HG02840 (cell line): Measurements from ENCODE around the gene LMNA.

ENCODE experiments used
- ATAC-seq: cut with Tn5 transposase; IDR thresholded peaks from one replicate; pipeline ENCODE4 v1.9.1; 2021; ENCODE audit warnings: mild to moderate bottlenecking, moderate library complexity, moderate number of reproducible peaks; ENCODE audit not compliant: unreplicated experiment, low FRiP score

Gene LMNA

GRCh38 chr1:156081180-156081916 lies 33.2 kb upstream of the LMNA start:
- no peak for ATAC-seq

- no peak for ATAC-seq
Measured at GRCh38 chr1:156081917-156082308, 32.6 kb upstream of the LMNA start.

DNA sequence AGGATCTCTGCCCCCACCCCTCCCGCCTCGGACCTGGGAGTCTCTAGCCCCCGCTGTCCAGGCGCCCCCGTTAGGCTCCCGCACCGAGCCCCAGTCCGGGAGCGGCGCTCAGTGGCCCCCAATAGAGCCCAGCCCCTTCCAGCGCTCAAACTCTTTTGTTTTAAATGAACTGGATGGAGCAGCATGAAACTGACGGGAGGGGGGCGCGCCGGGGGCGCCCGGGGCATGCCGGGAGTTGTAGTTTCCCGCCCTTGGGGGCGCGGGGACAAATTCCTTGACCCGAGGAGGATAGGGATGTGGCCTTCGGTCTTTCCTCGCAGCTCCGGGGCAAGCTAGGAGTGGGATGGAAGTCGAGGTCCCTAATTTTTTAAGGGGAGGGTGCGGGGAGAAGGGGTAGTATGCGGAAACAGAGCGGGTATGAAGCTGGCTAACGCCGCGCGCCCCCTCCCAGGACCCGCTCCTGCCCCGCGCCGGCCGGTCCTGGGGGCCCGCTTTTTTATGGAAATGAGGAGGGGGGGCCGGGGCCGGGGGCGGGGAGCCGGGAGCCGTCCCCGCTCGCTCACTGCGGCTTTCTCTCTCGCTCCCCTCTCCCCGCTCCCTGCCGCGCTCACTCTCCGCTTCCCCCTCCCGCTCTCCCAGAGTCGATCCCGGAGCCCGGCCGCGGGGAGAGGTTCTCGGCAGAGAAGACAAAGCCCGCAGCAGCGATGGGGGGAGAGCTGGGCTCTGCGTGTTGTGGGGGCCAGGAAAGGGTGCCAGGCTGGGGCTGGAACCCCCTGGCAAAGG lies 32.0 kb upstream of the LMNA start, which contains the start of gene MEX3A:
MEX3A (minus strand) TSS at position 157 of the 783 bp plus-strand sequence. CDS start 467 bp downstream, outside the sequence.
- no peak for ATAC-seq

DNA sequence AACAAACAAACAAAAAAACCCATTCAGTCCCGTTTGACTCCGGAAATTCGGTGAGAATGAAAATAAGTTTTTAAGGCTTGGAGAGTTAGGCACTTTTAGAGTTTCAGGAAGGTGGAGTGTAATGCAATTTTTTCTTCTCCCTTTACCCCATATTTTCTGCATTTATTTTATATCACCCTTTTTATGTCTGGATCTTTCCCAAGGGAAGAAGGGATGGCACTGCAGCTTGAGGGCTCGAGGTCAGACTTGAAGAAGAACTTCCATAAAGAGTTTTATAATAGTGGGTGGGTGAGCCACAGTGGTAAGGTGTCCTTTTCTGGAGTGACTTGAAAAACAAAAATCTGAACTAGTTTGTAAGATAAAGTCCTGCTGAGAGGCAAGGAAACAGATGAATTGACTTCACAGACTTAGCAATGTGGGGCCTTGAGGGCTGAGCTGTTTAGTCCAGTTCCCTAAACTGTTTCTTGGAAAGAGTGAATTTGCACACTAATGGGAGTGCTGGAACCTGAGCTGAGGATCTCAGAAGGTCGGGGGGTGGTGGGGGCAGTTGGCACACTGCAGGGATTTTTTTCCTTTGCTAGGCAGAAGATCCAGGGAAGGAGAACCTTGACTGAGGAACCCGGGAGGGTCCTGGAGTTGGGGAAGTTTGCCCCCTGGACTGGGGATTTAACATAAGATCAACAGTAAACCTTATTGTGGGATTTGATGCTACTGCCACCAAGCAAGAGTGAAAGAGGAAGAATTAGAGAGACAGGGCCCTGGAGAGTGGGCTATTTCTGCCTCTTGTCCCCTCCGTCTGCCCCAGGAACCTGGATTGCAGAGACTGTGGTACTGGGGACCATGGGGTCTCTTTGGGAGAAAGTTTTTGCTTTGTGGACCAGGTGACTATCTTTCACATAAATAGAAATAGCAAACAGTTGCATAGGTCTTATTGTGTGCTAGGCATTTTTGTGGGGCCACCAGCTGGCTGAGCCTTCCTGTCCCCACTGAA lies 30.4 kb upstream of the LMNA start:
- ATAC-seq = no peak

DNA sequence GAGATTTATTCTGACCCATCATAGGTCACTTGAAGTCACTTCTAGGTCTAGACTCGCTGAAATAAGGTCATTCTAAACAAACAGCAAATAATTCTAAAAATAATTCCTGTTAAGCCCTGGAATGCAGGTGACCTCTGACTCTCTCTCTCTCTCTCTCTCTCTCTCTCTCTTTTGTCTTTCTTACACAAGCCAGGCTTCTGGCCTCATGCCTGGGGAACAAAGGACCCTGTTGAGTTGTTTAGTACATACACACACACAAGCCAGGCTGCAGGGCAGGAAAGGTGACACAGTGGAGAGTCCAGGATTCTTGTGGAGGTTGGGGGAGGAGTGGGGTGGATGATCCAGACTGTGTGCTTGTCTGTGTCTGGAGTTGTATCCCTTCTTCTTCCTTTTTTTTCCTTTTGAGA lies 28.3 kb upstream of the LMNA start:
- ATAC-seq = no peak

DNA sequence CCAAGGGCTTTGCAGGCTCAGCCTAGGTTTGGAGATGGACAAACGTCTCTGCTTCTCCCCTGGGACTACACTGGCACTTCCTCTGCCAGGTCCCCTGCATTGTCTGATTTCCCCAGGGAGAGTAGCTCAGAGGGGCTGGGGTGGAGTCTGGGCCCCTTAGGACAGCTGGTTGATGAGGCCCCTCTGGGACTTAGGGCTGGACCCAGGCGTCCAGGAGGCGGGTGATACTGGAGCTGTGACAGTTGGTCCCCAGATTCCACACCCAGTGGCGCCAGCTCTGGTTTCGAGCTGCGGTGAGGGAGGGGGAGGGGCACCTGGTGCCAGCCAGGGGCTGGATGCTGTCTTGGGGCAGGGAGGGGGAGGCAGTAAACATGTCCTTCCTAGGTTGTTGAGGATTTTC lies 24.8 kb upstream of the LMNA start:
- ATAC-seq = no peak

DNA sequence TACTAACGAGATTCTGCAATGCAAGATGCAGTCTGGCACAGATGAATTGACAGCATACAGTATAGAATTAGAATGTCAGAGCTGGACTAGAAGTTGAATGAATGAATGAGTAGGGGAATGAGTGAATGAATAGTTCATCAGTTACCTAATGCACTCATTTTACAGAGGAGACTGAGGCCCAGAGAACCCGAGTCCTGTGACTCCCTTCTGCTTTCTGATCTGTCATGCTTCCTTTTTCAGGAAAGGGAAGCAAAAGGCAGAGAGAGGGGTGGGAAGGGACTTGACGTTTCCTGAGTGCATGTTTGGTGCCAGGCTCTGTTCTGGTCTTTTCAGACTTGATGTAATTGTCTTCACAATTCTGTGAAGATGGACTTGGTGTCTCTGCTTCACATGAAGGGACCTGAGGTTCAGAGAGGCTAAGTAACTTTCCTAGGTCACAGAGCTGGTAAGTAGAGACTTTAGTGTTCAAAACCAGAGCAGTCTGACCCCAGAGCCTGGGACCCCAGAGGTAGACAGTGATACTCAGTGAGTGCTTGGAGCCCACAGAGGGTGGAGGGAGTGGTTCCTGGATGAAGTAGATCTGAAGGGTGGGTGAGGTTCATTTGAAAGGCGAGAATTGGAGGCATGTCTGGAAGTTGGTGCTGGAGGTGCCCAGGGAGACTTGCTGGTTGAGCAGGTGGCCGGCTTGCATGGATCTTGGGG lies 24.2 kb upstream of the LMNA start:
- no peak for ATAC-seq

GRCh38 chr1:156090840-156091188 lies 23.7 kb upstream of the LMNA start:
- no peak for ATAC-seq

GRCh38 chr1:156091610-156092009 lies 22.9 kb upstream of the LMNA start:
- ATAC-seq = no peak

- ATAC-seq = no peak
Measured at GRCh38 chr1:156095906-156096508, 18.5 kb upstream of the LMNA start.

DNA sequence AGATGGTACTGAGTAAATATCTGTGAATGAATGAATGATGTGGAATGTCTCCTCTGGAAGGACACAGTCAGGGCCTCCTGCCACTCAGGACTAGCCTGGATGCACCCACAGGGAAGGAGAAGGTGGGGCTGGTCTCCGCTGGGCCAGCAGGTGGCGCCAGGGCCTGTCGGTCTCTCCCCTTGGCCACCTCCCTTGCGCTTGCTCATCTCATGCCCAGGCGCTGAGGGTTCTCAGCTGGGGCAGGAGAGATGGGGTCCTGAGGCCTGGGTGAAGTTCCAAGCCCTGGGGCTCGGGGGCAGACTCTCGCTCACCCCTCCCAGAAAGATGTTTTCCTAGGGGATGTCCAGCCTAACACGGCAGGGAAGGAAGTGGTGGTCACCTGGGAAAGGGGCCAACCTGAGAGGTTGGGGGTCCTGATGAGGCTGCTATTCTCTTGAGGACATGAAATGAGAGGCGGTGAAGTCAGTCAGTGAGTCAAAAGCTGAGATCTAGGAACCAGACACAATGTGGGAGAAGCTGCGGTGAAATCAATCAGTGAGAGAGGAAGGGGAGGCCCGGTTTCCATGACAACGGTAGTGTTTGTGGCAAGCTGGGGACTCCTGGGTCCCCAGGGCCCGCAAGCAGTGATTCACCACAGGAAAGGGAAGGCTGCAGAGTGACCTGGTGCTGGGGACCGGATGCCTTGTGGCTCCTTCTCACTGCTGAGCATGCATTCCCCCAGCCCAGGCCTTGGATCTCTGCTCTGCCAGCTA lies 17.7 kb upstream of the LMNA start:
- peak; percentile 57 for ATAC-seq

DNA sequence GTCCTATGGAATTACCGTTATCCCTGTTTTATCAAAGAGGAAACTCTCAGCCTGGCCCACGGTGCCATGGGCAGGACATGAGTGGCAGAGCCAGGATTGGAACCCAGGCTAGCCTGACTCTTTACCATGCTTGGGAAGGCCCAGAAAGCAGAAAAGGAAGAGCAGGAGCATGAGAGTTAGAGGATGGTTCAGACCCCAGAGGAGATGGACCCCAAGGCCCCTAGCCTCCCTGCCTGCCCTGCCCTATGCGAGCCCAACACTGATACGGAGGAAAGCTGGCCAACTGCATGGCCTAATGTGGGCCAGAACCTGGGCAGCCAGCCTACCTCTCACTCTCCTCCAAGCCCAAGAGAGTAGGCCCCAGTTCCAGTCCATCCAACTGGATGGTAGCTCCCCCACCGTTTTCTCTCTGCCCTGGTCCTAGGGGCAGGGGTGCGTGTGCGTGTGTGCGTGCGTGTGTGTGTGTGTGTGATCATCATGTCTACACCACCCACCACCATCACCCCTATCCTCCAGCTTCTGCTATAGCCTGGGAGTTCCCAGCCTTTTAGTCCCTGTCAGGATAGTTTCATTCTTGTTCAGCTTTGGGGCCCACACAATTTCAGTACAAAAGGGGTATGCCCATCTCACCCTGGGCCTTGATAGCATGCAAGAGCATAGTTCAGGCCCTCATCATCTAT lies 16.9 kb upstream of the LMNA start:
- ATAC-seq = no peak

DNA sequence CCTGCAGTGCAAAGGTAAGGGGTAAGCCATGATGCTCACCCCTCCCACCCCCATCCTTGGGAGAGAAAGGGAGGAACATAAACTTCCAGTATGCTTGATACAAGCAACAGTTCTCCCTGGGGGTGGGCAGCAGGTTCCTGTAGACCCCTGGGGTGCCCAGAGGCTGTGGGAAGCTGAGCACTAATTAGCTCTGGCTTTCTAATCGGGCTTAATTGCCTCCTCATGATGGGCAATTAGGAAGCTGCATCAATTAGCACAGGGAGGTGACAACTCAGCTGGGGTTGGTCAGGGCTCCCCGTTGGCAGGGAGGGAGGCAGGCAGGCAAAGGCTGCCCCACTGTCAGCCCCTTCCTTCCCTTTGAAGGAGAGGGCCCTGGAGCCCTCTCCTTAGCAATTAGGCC lies 15.7 kb upstream of the LMNA start:
- ATAC-seq = no peak

GRCh38 chr1:156099282-156099681 lies 15.2 kb upstream of the LMNA start:
- no peak for ATAC-seq

GRCh38 chr1:156100205-156100995 lies 14.1 kb upstream of the LMNA start:
- no peak for ATAC-seq

DNA sequence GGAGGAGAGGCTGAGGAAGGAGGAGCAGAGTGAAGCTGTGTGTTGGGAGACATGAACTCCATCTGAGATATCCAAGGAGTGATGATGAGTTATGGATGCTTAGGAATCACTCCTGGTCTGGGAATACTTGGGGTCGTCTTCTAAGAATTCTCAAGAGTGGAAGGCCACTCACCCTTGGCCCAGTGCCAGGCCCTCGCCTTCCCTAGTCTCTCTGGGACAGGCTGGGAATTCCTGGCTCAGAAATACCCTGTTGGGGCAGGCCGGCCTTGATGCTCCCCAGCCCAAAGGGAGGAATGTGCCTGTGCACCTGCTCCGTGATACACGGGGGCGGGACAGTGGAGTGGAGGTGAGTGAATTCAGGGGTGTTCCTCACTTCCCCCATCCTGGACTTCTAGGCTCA lies 12.6 kb upstream of the LMNA start:
- ATAC-seq = no peak

- ATAC-seq = no peak
Measured at GRCh38 chr1:156102633-156103511, 11.6 kb upstream of the LMNA start.
